HepG2 (cell line): ENCODE measurements around the gene SLC25A11. TPM values are rescaled to one million over a fixed set of nuclear protein-coding genes. Genes with fewer than 3 reads are reported as not detected.

Experiments
- HDAC1 ChIP-seq: sonication (generic); formaldehyde crosslinking; IDR thresholded peaks from 2 replicates; pipeline ENCODE4 v1.5.1; 2020; ENCODE audit warnings: mild to moderate bottlenecking, missing genetic modification reagents
- HES4 ChIP-seq: sonication (generic); formaldehyde crosslinking; IDR thresholded peaks from 2 replicates; pipeline ENCODE4 v1.9.0; 2021; ENCODE audit warnings: mild to moderate bottlenecking, missing genetic modification reagents, borderline replicate concordance
- NCOR1 ChIP-seq: fragments of 200-600 bp; sonication (generic); IDR thresholded peaks from 2 replicates; pipeline ENCODE4 v1.7.0; 2017; ENCODE audit warnings: antibody characterized with exemption, low read length, borderline replicate concordance
- POLR2AphosphoS5 ChIP-seq: IDR thresholded peaks from 2 replicates; pipeline ENCODE4 v1.6.1; 2012; ENCODE audit warnings: low read depth, low read length
- PRDM4 ChIP-seq: sonication (generic); formaldehyde crosslinking; IDR thresholded peaks from 2 replicates; pipeline ENCODE4 v1.9.0; 2021; ENCODE audit warnings: missing genetic modification reagents, borderline replicate concordance
- REL ChIP-seq: sonication (generic); formaldehyde crosslinking; conservative IDR thresholded peaks from 2 replicates; pipeline ENCODE4 v1.8.0; 2022; ENCODE audit warnings: mild to moderate bottlenecking, missing genetic modification reagents, moderate library complexity
- TBX2 ChIP-seq: sonication (generic); formaldehyde crosslinking; IDR thresholded peaks from 2 replicates; pipeline ENCODE4 v1.5.0; 2020; ENCODE audit warnings: missing genetic modification reagents, mild to moderate bottlenecking, borderline replicate concordance
- TFDP1 ChIP-seq: IDR thresholded peaks from 2 replicates; pipeline ENCODE4 v1.6.1; 2016; ENCODE audit warnings: missing compliant biosample characterization, missing genetic modification reagents, borderline replicate concordance
- ZBTB2 ChIP-seq: sonication (generic); formaldehyde crosslinking; IDR thresholded peaks from 2 replicates; pipeline ENCODE4 v1.8.0; 2022; ENCODE audit warnings: low read depth, missing genetic modification reagents
- ZFP91 ChIP-seq: sonication (generic); formaldehyde crosslinking; IDR thresholded peaks from 2 replicates; pipeline ENCODE4 v1.9.0; 2022; ENCODE audit warnings: missing genetic modification reagents, mild to moderate bottlenecking, borderline replicate concordance
- ZNF264 ChIP-seq: sonication (generic); formaldehyde crosslinking; IDR thresholded peaks from 2 replicates; pipeline ENCODE4 v1.4.0; 2020; ENCODE audit warnings: missing genetic modification reagents
- ZNF317 ChIP-seq: sonication (generic); formaldehyde crosslinking; IDR thresholded peaks from 2 replicates; pipeline ENCODE4 v1.5.0; 2020; ENCODE audit warnings: mild to moderate bottlenecking, missing genetic modification reagents
- ZNF556 ChIP-seq: sonication (generic); formaldehyde crosslinking; IDR thresholded peaks from 2 replicates; pipeline ENCODE4 v1.4.0; 2020; ENCODE audit warnings: mild to moderate bottlenecking, missing genetic modification reagents, borderline replicate concordance
- ZNF598 ChIP-seq: sonication (generic); formaldehyde crosslinking; IDR thresholded peaks from 2 replicates; pipeline ENCODE4 v1.5.1; 2020; ENCODE audit warnings: mild to moderate bottlenecking, missing genetic modification reagents, borderline replicate concordance
- ZNF720 ChIP-seq: sonication (generic); formaldehyde crosslinking; IDR thresholded peaks from 2 replicates; pipeline ENCODE4 v1.4.0; 2020; ENCODE audit warnings: missing genetic modification reagents
- ZNF776 ChIP-seq: sonication (generic); formaldehyde crosslinking; IDR thresholded peaks from 2 replicates; pipeline ENCODE4 v1.4.0; 2020; ENCODE audit warnings: mild to moderate bottlenecking, missing genetic modification reagents
- ZSCAN30 ChIP-seq: sonication (generic); formaldehyde crosslinking; IDR thresholded peaks from 2 replicates; pipeline ENCODE4 v1.5.0; 2020; ENCODE audit warnings: mild to moderate bottlenecking, missing genetic modification reagents
- polyA plus RNA-seq, 8 experiments: library from polyadenylated mRNA; depleted of rRNA in 3 of 8; stranded (reverse) in 7 of 8; unstranded in 1 of 8; fragments of >200 nt; fragmentation: Illumina TruSeq in 4 of 8; extraction: Trizol in 4 of 8; gene quantifications; 2 replicates each; pipeline versions ENCODE4 v1.2.1 to v1.2.3, GENCODE V29; 2011 to 2016; ENCODE audit warnings: low read depth in 4 of 8, missing spikeins in 1 of 8, mixed read lengths in 1 of 8; ENCODE audit not compliant: insufficient read depth in 1 of 8
- total RNA-seq, 5 experiments: library from RNA; depleted of rRNA; stranded (reverse); fragments of >200 nt; fragmentation: Illumina TruSeq; extraction: Trizol; gene quantifications; 2 replicates each; pipeline ENCODE4 v1.2.3, GENCODE V29; 2016; ENCODE audit warnings: low read depth in 1 of 5

Gene SLC25A11
- total and polyA plus RNA-seq, 2 of the 13 experiments (the other 11 are each of a cell fraction or from before 2014, with no cell fraction given): 35.4 to 47.2 TPM

GRCh38 chr17:4948166-4948930 lies 8.5 kb upstream of the SLC25A11 start, which contains the start of gene PFN1 (continued):
- TF ChIP-seq ZFP91 (CRISPR knock-in tag) (peak; percentile 74), TBX2 (CRISPR knock-in tag) (peak; percentile 56; the same call in 1 of the 2 replicates), ZNF264 (peak; percentile 49; the same call in 1 of the 2 replicates), REL (CRISPR knock-in tag) (peak; percentile 94), ZNF720 (CRISPR knock-in tag) (no peak), ZSCAN30 (CRISPR knock-in tag) (peak; percentile 21; the same call in 1 of the 2 replicates), HDAC1 (CRISPR knock-in tag) (peak; percentile 34; the same call in 1 of the 2 replicates), ZNF556 (peak; percentile 83), POLR2AphosphoS5 (peak; percentile 81), NCOR1 (peak; percentile 83; the same call in 1 of the 2 replicates), ZNF776 (CRISPR knock-in tag) (peak; percentile 38; the same call in 1 of the 2 replicates), ZNF317 (CRISPR knock-in tag) (peak; percentile 43; the same call in 1 of the 2 replicates), ZNF598 (CRISPR knock-in tag) (peak; percentile 68; the same call in 1 of the 2 replicates), ZBTB2 (CRISPR knock-in tag) (peak; percentile 85), HES4 (CRISPR knock-in tag) (peak; percentile 54; the same call in 1 of the 2 replicates), PRDM4 (CRISPR knock-in tag) (0 out of 2 replicates have a peak, but pooled peaks have one; percentile 30), TFDP1 (CRISPR knock-in tag) (0 out of 2 replicates have a peak, but pooled peaks have one; percentile 9)
